GM19397 (cell line): Measurements from ENCODE around the gene ERC1.

Source experiments
- ATAC-seq: cut with Tn5 transposase; IDR thresholded peaks from one replicate; pipeline ENCODE4 v1.9.1; 2021; ENCODE audit warnings: mild to moderate bottlenecking, moderate library complexity; ENCODE audit not compliant: unreplicated experiment

Gene ERC1

GRCh38 chr12:1501695-1502378, 510.8 kb downstream of the ERC1 start:
- no peak for ATAC-seq

GRCh38 chr12:1502379-1502720, 511.3 kb downstream of the ERC1 start:
- ATAC-seq, result no peak

- ATAC-seq, result no peak
Observed at GRCh38 chr12:1502831-1503230, 511.8 kb downstream of the ERC1 start.

- ATAC-seq, result no peak
Observed at GRCh38 chr12:1503281-1503711, 512.3 kb downstream of the ERC1 start.

- no peak for ATAC-seq
Observed at GRCh38 chr12:1504304-1504894, 513.4 kb downstream of the ERC1 start.

GRCh38 chr12:1504895-1505311, 513.9 kb downstream of the ERC1 start:
- ATAC-seq, result no peak

GRCh38 chr12:1505576-1505975, 514.6 kb downstream of the ERC1 start:
- no peak for ATAC-seq

- no peak for ATAC-seq
Observed at GRCh38 chr12:1507308-1507707, 516.3 kb downstream of the ERC1 start.

- no peak for ATAC-seq
Observed at GRCh38 chr12:1509413-1510052, 518.5 kb downstream of the ERC1 start.

GRCh38 chr12:1510056-1510812, 519.2 kb downstream of the ERC1 start:
- no peak for ATAC-seq

GRCh38 chr12:1515010-1515409, 524.0 kb downstream of the ERC1 start:
- no peak for ATAC-seq

GRCh38 chr12:1515428-1515827, 524.4 kb downstream of the ERC1 start:
- ATAC-seq, result no peak

GRCh38 chr12:1517007-1517406, 526.0 kb downstream of the ERC1 start:
- no peak for ATAC-seq

- no peak for ATAC-seq
Observed at GRCh38 chr12:1517734-1518525, 526.9 kb downstream of the ERC1 start.

GRCh38 chr12:1518591-1519516, 527.8 kb downstream of the ERC1 start:
- no peak for ATAC-seq

- no peak for ATAC-seq
Observed at GRCh38 chr12:1519642-1520041, 528.6 kb downstream of the ERC1 start.

GRCh38 chr12:1523046-1523445, 532.0 kb downstream of the ERC1 start:
- no peak for ATAC-seq

- ATAC-seq, result no peak
Observed at GRCh38 chr12:1523558-1524050, 532.6 kb downstream of the ERC1 start.

- no peak for ATAC-seq
Observed at GRCh38 chr12:1525858-1526257, 534.8 kb downstream of the ERC1 start.

- ATAC-seq, result no peak
Observed at GRCh38 chr12:1527789-1528188, 536.8 kb downstream of the ERC1 start.
